Upper lobe of left lung (tissue), 6 donors: ENCODE data around the gene WFDC1. TPM values are rescaled to one million over a fixed set of nuclear protein-coding genes. Genes with fewer than 3 reads are reported as not detected.

ENCODE experiments used
- ATAC-seq, 2 donors: fragments of 200-7000 bp; cut with Tn5 transposase; one replicate each; pipeline ENCODE4 v1.9.1; 2022; ENCODE audit warnings: mild to moderate bottlenecking in 2 of 2, moderate library complexity in 2 of 2; ENCODE audit not compliant: low FRiP score in 2 of 2
- DNase-seq, 2 donors: peaks; one replicate each; pipeline ENCODE4 v3.0.0-alpha.2; 2019 to 2020
- H3K27ac ChIP-seq, 4 donors: fragments of 200-600 bp; sonication (generic); one replicate each; pipeline ENCODE4 v1.5.1; 2016 to 2019
- H3K27me3 ChIP-seq, 4 donors: fragments of 200-600 bp; sonication (generic); one replicate each; pipeline ENCODE4 v1.5.1; 2017 to 2019
- H3K36me3 ChIP-seq, 4 donors: fragments of 200-600 bp; sonication (generic); one replicate each; pipeline ENCODE4 v1.5.1; 2016 to 2019
- H3K4me1 ChIP-seq, 4 donors: fragments of 200-600 bp; sonication (generic); one replicate each; pipeline ENCODE4 v1.5.1; 2018 to 2019
- H3K4me3 ChIP-seq, 4 donors: fragments of 200-600 bp; sonication (generic); one replicate each; pipeline ENCODE4 v1.5.1; 2017 to 2019; ENCODE audit warnings: mild to moderate bottlenecking in 2 of 4, moderate library complexity in 1 of 4
- H3K9me3 ChIP-seq, 4 donors: fragments of 200-600 bp; sonication (generic); one replicate each; pipeline ENCODE4 v1.5.1; 2018 to 2019
- CTCF ChIP-seq, 6 experiments: fragments of 450-650 bp in 4 of 6; fragments of 200-600 bp in 2 of 6; sonication (generic) in 2 of 6; IDR thresholded peaks; one replicate each; pipeline ENCODE4 v1.5.1; 2016 to 2019; ENCODE audit warnings: antibody characterized with exemption in 6 of 6
- EP300 ChIP-seq, 4 donors: sonication (generic); formaldehyde crosslinking; IDR thresholded peaks; one replicate each; pipeline ENCODE4 v1.5.1; 2017; ENCODE audit warnings: antibody characterized with exemption in 4 of 4, control low read depth in 2 of 4
- POLR2A ChIP-seq, 4 donors: fragments of 450-650 bp; IDR thresholded peaks; one replicate each; pipeline ENCODE4 v1.5.1; 2016 to 2017; ENCODE audit warnings: antibody characterized with exemption in 4 of 4, mild to moderate bottlenecking in 2 of 4
- POLR2AphosphoS5 ChIP-seq, 2 donors: sonication (generic); formaldehyde crosslinking; IDR thresholded peaks; one replicate each; pipeline ENCODE4 v1.5.1; 2017; ENCODE audit warnings: antibody characterized with exemption in 2 of 2
- WGBS, 2 donors: methylation state at CpG; one replicate each; pipeline ENCODE4 v1.1.5; 2017 to 2018; 5-methylcytosine and 5-hydroxymethylcytosine counted together
- total RNA-seq, 6 donors: library from RNA; depleted of rRNA in 4 of 6; stranded (reverse); fragments of >200 nt in 4 of 6; gene quantifications; one replicate each; pipeline versions ENCODE4 v1.1.0 to v1.2.1, GENCODE V29; 2016 to 2021
- donor health status: DM: no; HTN: no; CAD: no; lungs with moderate emphysema.
- donor health status: DM: no; HTN: yes; CAD: no; lungs with severe emphysema.

Gene WFDC1
- total RNA-seq, 6 donors from 2014 or later, result 3.5 to 63.0 (median 10.2) TPM

DNA sequence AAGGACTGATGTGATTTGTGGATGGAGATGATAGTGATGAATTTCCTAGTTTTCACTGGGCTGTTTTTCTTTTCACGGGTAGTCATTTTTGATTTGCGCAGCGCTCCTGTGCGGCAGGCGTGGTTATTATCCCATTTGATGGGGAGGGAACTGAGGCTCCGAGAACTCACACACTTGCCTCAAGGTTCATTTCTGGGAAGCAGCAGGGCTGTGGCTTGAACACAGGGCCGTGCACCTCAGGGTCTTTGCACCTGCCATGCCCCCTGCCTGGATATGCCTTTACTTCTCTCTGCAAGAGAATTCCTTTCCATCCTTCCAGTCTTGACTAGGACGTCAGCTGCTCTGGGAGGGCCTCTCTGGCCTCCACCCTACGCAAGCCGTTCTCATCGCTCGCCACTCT lies 16.3 kb upstream of the WFDC1 start:
- TF ChIP-seq CTCF (IDR thresholded peaks at IDR 0.05) (no peak), POLR2AphosphoS5 (IDR thresholded peaks at IDR 0.05) (no peak), POLR2A (IDR thresholded peaks at IDR 0.05) (no peak), EP300 (IDR thresholded peaks at IDR 0.05) (no peak)
- DNase-seq, result no peak
- H3K9me3 ChIP-seq, result no peaks in the 10 kb centered on the region
- no peaks in the 10 kb centered on the region for H3K27me3 ChIP-seq
- 93 to 94% methylated on average over 12 of the region's 12 CpGs for WGBS, 2 donors
- H3K36me3 ChIP-seq, result no peaks in the 10 kb centered on the region
- no peak overlapping the region for H3K27ac ChIP-seq
- H3K4me3 ChIP-seq, result no peak overlapping the region
- H3K4me1 ChIP-seq, result peaks cover 0 to 4% (median 0%) of the 10 kb centered on the region in 4 donors
- no peak for ATAC-seq

GRCh38 chr16:84278968-84279367 lies 15.7 kb upstream of the WFDC1 start:
- Histone ChIP-seq H3K27me3 (no peaks in the 10 kb centered on the region), H3K4me3 (no peak overlapping the region), H3K4me1 (peaks cover 5 to 10% (median 5%) of the 10 kb centered on the region in 4 donors), H3K9me3 (no peaks in the 10 kb centered on the region), H3K27ac (no peak overlapping the region), H3K36me3 (no peaks in the 10 kb centered on the region)
- 66 to 72% methylated on average over 4 to 5 of the region's 6 CpGs for WGBS, 2 donors
- DNase-seq (no peak), ATAC-seq (no peak)
- TF ChIP-seq POLR2AphosphoS5 (IDR thresholded peaks at IDR 0.05), result no peak

- ATAC-seq (no peak), DNase-seq (no peak)
- TF ChIP-seq POLR2AphosphoS5 (IDR thresholded peaks at IDR 0.05) (no peak), CTCF (IDR thresholded peaks at IDR 0.05) (no peak), POLR2A (IDR thresholded peaks at IDR 0.05) (no peak), EP300 (IDR thresholded peaks at IDR 0.05) (no peak)
- 93 to 94% methylated on average over 12 of the region's 12 CpGs for WGBS, 2 donors
- Histone ChIP-seq H3K4me3 (no peak overlapping the region), H3K27me3 (no peaks in the 10 kb centered on the region), H3K4me1 (peaks cover 14 to 19% (median 14%) of the 10 kb centered on the region in 4 donors), H3K36me3 (no peaks in the 10 kb centered on the region), H3K9me3 (no peaks in the 10 kb centered on the region), H3K27ac (no peak overlapping the region)
Measured at GRCh38 chr16:84279881-84280280, 14.8 kb upstream of the WFDC1 start.

DNA sequence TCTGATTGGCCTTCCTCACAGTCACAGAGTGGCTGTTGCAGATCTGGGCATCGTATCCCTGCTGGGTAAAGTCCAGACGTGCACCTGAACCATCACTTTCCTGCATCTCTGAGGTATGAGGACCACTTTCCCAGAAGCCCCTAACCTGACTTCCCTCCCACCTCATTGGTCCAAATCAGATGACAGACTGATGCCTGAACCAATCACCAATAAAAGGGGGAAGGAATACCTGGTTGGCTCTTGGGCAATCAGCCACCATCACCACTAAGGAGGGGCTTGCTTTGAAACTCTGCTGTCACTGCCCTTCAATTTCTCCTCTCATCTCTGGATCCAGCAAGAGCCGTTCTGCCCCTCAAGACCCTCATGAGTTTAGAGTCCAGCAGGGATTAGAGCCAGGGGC lies 13.6 kb upstream of the WFDC1 start:
- no peaks in the 10 kb centered on the region for H3K27me3 ChIP-seq
- DNase-seq (no peak), ATAC-seq (no peak)
- H3K36me3 ChIP-seq, result no peaks in the 10 kb centered on the region
- no peaks in the 10 kb centered on the region for H3K9me3 ChIP-seq
- no peak for TF ChIP-seq CTCF (IDR thresholded peaks at IDR 0.05)
- TF ChIP-seq POLR2AphosphoS5 (IDR thresholded peaks at IDR 0.05), result no peak
- no peak for TF ChIP-seq POLR2A (IDR thresholded peaks at IDR 0.05)
- TF ChIP-seq EP300 (IDR thresholded peaks at IDR 0.05), result no peak
- 86 to 94% methylated on average over 3 of the region's 3 CpGs for WGBS, 2 donors
- H3K4me1 ChIP-seq, result peaks cover 24 to 31% (median 26%) of the 10 kb centered on the region in 4 donors
- no peak overlapping the region for H3K27ac ChIP-seq
- no peak overlapping the region for H3K4me3 ChIP-seq

DNA sequence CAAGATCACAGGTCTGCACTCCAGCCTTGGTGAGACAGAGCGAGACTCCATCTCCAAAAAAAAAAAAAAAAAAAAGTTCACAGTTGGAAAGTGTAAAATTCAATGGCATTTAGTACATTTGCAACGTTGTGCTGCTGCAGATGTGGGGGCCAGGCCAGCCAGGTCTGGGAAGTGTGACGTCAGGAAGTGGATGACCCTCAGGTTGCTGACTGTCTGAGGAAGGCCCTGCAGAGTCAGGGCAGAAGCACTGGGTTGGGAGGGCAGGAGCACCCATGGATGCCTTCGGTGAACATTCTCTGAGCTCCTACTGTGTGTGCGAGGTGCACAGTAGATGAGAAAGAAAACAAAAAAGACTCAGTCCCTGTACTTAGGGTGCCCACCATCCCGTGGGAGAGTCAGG lies 12.1 kb upstream of the WFDC1 start:
- H3K4me1 ChIP-seq, result peaks cover 32 to 39% (median 35%) of the 10 kb centered on the region in 4 donors
- H3K27me3 ChIP-seq, result no peaks in the 10 kb centered on the region
- WGBS, 2 donors, result 69 to 88% methylated on average over 5 of the region's 6 CpGs
- ATAC-seq, result no peak
- no peak for DNase-seq
- no peak for TF ChIP-seq EP300 (IDR thresholded peaks at IDR 0.05)
- TF ChIP-seq POLR2A (IDR thresholded peaks at IDR 0.05), result no peak
- no peak for TF ChIP-seq POLR2AphosphoS5 (IDR thresholded peaks at IDR 0.05)
- no peak for TF ChIP-seq CTCF (IDR thresholded peaks at IDR 0.05)
- no peaks in the 10 kb centered on the region for H3K36me3 ChIP-seq
- H3K4me3 ChIP-seq, result no peak overlapping the region
- no peak overlapping the region for H3K27ac ChIP-seq
- H3K9me3 ChIP-seq, result no peaks in the 10 kb centered on the region
